ENCODE results near the gene DEDD. TPM values are rescaled to one million over a fixed set of nuclear protein-coding genes. Genes with fewer than 3 reads are reported as not detected.
A peak's percentile ranks its signal among the peaks of the same experiment; 100 is the strongest.

Gene DEDD
- total RNA-seq, 1 experiment from 2014 or later: 48.1 TPM

- in situ Hi-C loops (cut with HindIII; ENCODE audit: low sequenced_read_pairs): no loop called here
- peak; percentile 26 for DNase-seq (ENCODE audit: low spot score)
These were observed 32.6 kb upstream of the DEDD start for GRCh38 chr1:161164901-161165610.

- in situ Hi-C loops (cut with HindIII; ENCODE audit: low sequenced_read_pairs): no loop called here
These were observed 31.3 kb upstream of the DEDD start for GRCh38 chr1:161163793-161164192.

GRCh38 chr1:161162806-161163205 lies 30.3 kb upstream of the DEDD start:
- in situ Hi-C loops (cut with HindIII; ENCODE audit: low sequenced_read_pairs): no loop called here
- DNase-seq (ENCODE audit: low spot score): no peak

More at GRCh38 chr1:161163793-161164192, 31.3 kb upstream of the DEDD start:
- DNase-seq (ENCODE audit: low spot score): no peak

GRCh38 chr1:161162052-161162451 lies 29.6 kb upstream of the DEDD start:
- no peak for DNase-seq (ENCODE audit: low spot score)
- in situ Hi-C loops (cut with HindIII; ENCODE audit: low sequenced_read_pairs): no loop called here

GRCh38 chr1:161161652-161162051 lies 29.2 kb upstream of the DEDD start:
- DNase-seq (ENCODE audit: low spot score): no peak
- in situ Hi-C loops (cut with HindIII; ENCODE audit: low sequenced_read_pairs): no loop called here

GRCh38 chr1:161160671-161161145 lies 28.2 kb upstream of the DEDD start:
- DNase-seq (ENCODE audit: low spot score): no peak
- in situ Hi-C loops (cut with HindIII; ENCODE audit: low sequenced_read_pairs): no loop called here

GRCh38 chr1:161159913-161160243 lies 27.4 kb upstream of the DEDD start:
- DNase-seq (ENCODE audit: low spot score): no peak
- in situ Hi-C loops (cut with HindIII; ENCODE audit: low sequenced_read_pairs): no loop called here

GRCh38 chr1:161159087-161159912 lies 26.8 kb upstream of the DEDD start, which contains the start of gene USP21:
Gene USP21 (plus strand): TSS chr1:161159500. CDS start chr1:161160641, 1,141 bp downstream.
- peak; percentile 94 for DNase-seq (ENCODE audit: low spot score)
- in situ Hi-C loops (cut with HindIII; ENCODE audit: low sequenced_read_pairs): no loop called here

- in situ Hi-C loops (cut with HindIII; ENCODE audit: low sequenced_read_pairs): no loop called here
- no peak for DNase-seq (ENCODE audit: low spot score)
These were observed 26.0 kb upstream of the DEDD start for GRCh38 chr1:161158316-161159010.

- in situ Hi-C loops (cut with HindIII; ENCODE audit: low sequenced_read_pairs): no loop called here
- DNase-seq (ENCODE audit: low spot score): no peak
These were observed 25.4 kb upstream of the DEDD start for GRCh38 chr1:161157867-161158266.

- DNase-seq (ENCODE audit: low spot score): peak; percentile 93
- in situ Hi-C loops (cut with HindIII; ENCODE audit: low sequenced_read_pairs): no loop called here
These were observed 21.3 kb upstream of the DEDD start, which contains the start of gene UFC1 for GRCh38 chr1:161153682-161154337. Gene UFC1 (plus strand): TSS chr1:161153978. CDS start chr1:161153998, 20 bp downstream.

- in situ Hi-C loops (cut with HindIII; ENCODE audit: low sequenced_read_pairs): no loop called here
- DNase-seq (ENCODE audit: low spot score): no peak
These were observed 20.7 kb upstream of the DEDD start for GRCh38 chr1:161153176-161153575.

GRCh38 chr1:161145832-161146231 lies 13.4 kb upstream of the DEDD start:
- DNase-seq (ENCODE audit: low spot score): no peak
- in situ Hi-C loops (cut with HindIII; ENCODE audit: low sequenced_read_pairs): loop anchor here (10.0 kb wide), 1 partner anchor 101 kb away; the partner anchor contains the start of gene USF1

- in situ Hi-C loops (cut with HindIII; ENCODE audit: low sequenced_read_pairs): loop anchor here (10.0 kb wide), 1 partner anchor 96 kb away; the partner anchor contains the start of gene USF1
- DNase-seq (ENCODE audit: low spot score): no peak
These were observed 8.4 kb upstream of the DEDD start for GRCh38 chr1:161140755-161141400.

GRCh38 chr1:161139766-161140165 lies 7.3 kb upstream of the DEDD start:
- in situ Hi-C loops (cut with HindIII; ENCODE audit: low sequenced_read_pairs): loop anchor here (10.0 kb wide), 1 partner anchor 95 kb away; the partner anchor contains the start of gene USF1
- peak; percentile 27 for DNase-seq (ENCODE audit: low spot score)

- in situ Hi-C loops (cut with HindIII; ENCODE audit: low sequenced_read_pairs): no loop called here
- DNase-seq (ENCODE audit: low spot score): no peak
These were observed 6.0 kb upstream of the DEDD start for GRCh38 chr1:161138431-161138830.

- no peak for DNase-seq (ENCODE audit: low spot score)
- in situ Hi-C loops (cut with HindIII; ENCODE audit: low sequenced_read_pairs): no loop called here
These were observed 5.4 kb upstream of the DEDD start for GRCh38 chr1:161137881-161138280.

- in situ Hi-C loops (cut with HindIII; ENCODE audit: low sequenced_read_pairs): no loop called here
- no peak for DNase-seq (ENCODE audit: low spot score)
These were observed 813 bp upstream of the DEDD start for GRCh38 chr1:161133220-161133740.

All from G401 (cell line).